Measurements from ENCODE around the gene CDK5RAP1.

DNA sequence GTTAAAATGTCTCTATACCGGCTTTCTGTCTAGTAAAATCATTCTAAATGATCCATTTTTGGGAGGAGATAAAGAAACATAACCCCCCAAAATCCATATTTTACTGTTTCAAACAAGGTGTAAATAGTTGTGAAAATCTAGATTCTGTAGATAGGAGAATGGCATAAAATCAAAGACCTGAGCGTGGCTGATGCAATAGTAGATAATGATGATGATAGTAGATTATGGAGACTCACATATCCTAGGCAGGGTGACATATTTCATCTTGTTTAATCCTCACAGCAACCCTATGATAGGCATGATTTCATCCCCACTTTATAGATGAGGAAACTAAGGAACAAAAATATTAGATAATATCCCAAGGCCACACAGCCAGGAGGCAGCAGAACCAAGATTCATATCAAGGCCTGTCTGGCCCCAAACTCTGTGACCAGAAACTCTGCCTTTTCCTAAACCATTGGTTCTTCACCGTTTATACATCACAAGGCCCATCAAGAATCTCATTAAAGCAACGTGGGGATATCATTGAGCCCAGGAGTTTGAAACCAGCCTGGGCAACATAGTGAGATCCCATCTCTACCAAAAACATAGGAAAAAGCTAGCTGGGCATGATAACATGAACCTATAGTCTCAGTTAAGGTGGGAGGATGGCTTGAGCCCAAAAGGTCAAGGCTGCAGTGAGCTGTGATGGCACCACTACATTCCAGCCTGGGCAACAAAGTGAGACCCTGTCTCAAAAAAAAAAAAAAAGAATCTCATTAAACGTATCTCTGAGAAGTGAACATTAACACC, 62.7 kb downstream of the CDK5RAP1 start:
- TF ChIP-seq EZH2 (IDR thresholded peaks at IDR 0.05; ENCODE audit: insufficient read depth, poor library complexity, severe bottlenecking) (no peak), EZH2phosphoT487 (IDR thresholded peaks at IDR 0.05; ENCODE audit: insufficient read depth, low read depth) (no peak)

All from GM23248 (cell line).